ENCODE data around the gene LLGL2. TPM values are rescaled to one million over a fixed set of nuclear protein-coding genes. Genes with fewer than 3 reads are reported as not detected.

Gene LLGL2
- total RNA-seq, 1 donor from 2014 or later = 82.1 TPM

DNA sequence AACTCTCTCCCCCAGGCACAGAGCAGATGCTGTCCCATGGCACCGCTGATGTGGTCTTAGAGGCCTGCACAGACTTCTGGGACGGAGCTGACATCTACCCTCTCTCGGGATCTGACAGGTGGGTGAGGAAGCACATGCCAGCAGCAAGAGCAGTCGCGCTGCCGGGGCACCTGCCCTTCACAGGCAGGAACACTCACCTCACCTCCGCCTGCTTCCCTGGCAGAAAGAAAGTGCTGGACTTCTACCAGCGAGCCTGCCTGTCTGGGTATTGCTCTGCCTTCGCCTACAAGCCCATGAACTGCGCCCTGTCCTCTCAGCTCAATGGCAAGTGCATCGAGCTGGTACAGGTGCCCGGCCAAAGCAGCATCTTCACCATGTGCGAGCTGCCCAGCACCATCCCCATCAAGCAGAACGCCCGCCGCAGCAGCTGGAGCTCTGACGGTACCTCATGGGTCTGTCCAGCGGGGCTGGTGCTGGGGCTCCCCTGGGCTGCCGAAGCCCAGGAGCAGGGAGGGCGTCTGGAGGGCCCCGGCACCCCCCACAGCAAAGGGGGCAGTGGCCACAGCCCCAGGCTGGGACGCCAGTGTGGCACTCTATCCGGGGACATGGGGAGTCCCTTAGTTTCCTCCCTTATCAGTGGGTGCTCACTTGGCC is 31.9 kb upstream of the LLGL2 start:
- ATAC-seq = no peak

DNA sequence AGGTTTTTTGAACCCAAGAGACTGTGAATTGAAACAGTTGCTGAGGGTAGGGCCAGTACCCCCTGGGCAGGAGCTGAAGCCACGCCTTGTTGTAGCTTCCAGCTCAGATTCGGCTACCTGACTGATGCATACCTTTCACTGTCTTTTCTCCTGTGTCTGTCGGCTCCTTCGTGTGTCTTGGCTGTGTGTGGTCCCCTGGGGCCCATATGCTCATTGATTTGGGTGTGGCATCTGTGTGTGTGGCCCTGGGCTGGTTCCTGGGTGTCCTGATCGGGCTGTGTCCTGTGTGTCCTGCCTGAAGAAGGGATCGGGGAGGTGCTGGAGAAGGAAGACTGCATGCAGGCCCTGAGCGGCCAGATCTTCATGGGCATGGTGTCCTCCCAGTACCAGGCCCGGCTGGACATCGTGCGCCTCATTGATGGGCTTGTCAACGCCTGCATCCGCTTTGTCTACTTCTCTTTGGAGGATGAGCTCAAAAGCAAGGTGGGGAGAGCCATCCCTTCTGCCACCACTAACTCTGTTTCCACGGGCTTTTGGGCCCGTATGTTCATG is 31.1 kb upstream of the LLGL2 start:
- ATAC-seq = no peak

DNA sequence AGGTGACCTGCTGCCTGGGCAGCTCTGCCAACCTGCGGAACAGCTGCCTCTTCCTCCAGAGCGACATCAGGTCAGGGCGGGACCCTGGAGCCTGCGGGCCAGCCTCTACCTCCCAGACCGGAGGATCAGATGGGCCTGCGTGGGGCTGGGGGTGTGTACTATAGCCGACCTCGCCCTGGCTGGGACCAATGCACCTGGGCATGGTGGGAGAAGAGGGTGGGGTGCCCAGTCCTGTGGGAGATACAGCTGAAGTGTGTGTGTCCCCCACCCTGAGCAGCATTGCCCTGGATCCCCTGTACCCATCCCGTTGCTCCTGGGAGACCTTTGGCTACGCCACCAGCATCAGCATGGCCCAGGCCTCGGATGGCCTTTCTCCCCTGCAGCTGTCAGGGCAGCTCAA is 29.5 kb upstream of the LLGL2 start:
- ATAC-seq = no peak

DNA sequence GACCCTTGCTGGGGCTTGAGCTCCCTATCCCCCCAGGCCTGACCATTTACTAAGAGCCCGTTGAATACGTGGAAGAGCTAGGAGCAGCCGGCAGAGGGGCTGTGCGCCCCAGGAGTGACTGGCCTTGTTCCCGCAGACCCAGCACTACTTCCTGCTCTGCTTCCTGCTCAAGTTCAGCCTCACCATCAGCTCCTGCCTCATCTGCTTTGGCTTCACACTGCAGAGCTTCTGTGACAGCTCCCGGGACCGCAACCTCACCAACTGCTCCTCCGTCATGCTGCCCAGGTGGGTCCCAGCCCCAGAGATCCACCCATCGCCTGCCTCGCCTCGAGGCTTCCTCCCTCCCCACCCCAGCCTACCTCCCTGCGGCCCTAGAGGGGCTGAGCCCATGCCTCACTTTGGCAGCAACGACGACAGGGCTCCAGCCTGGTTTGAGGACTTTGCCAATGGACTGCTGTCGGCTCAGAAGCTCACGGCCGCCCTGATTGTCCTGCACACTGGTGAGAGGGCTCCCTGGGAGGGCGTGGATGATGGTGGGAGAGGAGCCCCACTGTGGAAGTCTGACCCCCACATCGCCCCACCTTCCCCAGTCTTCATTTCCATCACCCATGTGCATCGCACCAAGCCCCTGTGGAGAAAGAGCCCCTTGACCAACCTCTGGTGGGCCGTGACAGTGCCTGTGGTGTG is 27.3 kb upstream of the LLGL2 start:
- no peak for ATAC-seq

DNA sequence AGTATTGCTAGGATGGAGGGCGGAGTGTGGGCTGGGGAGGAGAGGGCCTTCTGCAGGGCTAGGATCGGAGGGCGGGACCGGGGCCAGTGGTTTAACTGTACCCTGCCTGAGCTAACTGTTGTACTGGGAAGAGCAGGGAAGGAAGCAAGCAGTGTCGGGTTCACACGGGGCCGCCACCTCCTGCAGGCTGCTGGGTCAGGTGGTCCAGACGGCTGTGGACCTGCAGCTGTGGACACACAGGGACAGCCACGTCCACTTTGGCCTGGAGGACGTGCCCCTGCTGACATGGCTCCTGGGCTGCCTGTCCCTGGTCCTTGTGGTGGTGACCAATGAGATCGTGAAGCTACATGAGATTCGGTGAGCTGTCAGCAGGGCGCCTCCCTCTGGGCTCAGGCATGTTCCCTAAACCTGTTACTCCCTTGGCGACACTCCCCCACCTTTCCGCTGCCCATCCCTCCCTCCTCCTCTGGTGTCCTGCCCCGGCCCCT is 26.7 kb upstream of the LLGL2 start:
- no peak for ATAC-seq

DNA sequence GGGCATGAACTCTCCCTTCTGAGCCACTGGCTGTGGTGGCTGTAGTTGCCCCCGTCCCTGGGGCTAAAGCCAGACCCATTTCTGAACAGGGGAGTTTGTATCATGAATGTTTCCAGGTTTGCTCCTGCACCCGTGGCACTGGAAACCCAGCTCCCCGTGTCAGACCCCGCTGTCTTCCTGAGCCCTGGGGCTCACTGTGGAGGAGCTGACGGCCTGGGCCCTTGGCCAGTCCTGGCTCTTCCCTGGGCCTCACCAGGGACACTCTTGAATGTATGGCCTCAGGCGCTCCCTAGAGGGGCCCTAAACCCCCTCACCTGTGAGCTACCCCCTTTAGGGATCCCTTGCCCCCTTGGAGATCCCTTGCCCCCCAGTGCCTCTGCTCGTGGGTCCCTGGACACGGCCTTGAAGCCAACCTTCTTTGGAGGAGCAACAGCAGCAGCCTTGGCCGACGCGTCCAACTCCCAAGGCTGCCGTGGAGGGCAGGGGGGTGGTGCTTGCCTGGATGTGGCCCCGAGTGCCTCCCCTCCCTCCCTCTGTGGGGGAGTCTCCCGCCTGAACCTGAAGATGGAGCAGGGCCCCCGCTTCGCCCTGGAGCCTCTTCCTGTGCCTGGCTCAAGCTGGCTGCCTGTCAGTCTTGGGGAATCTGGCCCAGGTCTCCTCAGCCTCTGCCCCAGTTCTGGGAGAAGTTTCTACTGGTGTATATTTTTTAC is 26.0 kb upstream of the LLGL2 start:
- ATAC-seq = no peak

DNA sequence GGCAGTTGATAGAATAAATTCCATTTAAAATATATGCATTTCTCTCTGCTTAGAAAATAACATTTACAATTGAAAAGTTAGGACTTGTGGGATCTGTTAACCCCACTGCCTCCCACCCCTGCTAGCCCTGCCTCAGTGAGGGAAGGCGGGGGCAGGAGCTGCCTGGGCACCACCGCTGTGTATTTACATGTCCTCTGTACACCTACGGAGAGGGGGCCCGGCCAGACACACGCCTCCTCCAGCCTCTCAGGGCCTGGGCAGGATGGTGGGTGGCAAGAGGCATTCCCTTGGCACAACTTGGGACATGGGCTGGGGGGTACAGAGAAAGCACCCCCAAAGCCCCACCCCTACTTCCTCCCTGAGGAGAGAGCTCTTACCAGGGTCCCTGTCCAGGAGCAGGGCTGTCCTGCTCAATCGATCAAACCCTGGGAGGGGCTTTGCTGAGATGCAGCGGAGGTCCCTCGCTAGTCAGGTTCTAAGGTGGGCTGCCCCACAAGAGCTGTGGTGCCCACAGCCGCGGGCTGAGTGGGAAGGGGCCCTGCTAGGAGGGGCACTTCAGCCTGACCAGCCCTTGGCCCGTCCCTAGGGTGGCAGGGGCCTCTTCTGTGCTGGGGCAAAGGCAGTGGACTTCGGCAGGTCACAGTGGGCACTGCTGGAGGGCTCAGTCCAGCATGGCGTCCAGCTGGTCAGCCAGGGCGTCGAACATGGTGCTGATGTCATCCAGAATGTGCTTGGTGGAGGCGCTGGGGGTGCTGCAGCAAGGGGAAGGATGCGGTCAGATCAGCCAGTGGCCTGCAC is 24.9 kb upstream of the LLGL2 start:
- no peak for ATAC-seq

DNA sequence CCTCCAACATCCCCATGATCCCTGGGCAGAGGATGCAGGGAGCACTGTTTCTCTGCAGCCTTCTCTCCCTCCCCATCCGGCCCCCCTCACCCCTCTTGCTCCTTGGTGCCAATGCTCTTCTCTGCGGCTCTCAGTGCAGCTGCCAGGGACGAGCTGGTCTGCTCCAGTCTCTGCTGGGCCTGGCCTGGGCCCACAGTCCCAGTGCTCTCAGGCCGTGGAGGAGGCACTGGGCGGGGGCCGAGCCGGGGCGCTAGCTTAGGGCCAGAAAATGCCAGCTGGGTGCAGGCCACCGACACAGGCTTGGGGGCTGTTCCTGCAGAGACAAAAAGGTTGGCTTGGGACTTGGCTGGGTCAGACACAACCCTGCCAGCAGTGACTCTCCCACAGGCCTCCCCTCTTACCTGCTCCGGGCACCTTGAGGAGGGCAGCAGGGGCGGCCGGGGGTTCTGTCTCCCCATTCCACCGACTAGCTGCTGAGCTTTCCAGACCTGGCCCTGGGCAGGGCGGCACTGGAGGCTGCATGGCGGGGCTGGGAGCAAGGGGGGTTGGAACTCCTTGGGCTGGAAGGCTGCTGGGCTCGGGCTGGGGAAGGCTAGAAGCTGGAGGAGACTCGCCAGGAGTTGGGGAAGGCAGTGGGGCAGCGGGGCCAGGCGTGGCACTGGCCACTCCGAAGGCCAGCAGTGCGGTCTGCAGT is 24.0 kb upstream of the LLGL2 start:
- no peak for ATAC-seq

DNA sequence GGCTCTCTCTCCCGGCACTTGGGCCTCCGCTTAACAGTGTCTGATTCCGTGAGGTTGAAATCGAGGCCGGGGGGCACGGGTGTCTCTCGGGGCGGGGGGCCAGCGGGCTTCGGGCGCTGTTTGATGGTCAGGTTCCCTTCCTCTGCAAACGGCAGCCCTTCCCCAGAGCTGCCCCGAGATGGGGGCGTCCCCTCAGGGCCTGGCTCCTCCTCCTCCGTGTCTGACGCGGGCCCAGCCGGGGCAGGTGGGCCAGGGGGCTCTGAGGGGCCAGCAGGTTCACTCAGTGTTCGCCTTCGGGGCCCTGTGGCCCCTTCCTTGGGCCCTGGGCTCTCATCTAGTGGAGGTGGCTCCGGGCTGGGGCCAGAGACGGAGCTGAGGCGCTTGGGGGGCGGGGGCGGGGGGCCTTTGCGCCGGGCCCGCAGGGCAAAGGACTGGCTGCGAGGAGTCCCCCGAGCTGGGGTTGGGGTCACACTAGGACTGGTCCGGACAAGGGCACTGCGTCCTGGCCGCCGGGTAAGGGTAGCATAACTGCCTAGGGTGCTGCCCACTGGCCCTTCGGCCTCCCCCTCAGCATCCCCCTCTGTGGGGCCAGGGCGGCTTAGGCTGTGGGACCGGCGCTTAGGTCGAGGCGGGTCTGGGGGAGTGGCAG is 23.3 kb upstream of the LLGL2 start:
- no peak for ATAC-seq

DNA sequence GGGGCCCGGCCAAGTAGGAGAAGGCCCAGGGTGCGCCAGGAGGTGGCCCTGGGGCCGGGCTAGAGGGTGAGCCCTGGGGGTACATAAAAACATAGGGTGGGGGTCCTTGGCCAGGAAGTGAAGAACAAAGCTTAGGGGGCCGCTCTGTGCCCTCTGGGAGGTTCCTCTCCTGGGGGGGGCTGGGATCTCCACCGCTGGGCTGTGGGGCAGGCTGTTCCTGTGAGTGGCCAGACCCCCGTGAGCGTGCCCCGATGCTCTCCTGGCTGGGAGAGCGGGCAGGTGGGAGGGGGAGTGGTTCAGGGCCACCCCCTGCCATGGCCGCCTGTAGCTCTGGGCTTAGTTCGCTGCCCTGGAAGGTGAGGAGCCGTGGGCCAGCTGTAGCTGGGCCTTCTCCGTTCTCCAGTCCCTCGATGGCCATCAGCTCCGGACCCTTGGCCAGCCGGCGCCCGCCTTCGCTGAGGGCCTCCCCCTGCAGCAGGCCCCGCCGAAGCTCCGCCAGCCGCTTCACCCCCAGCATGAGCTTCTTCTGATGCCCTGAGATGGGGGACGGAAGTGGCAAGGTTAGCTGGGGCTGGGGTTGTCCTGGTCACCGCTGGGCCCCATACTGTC is 22.7 kb upstream of the LLGL2 start:
- ATAC-seq = no peak

DNA sequence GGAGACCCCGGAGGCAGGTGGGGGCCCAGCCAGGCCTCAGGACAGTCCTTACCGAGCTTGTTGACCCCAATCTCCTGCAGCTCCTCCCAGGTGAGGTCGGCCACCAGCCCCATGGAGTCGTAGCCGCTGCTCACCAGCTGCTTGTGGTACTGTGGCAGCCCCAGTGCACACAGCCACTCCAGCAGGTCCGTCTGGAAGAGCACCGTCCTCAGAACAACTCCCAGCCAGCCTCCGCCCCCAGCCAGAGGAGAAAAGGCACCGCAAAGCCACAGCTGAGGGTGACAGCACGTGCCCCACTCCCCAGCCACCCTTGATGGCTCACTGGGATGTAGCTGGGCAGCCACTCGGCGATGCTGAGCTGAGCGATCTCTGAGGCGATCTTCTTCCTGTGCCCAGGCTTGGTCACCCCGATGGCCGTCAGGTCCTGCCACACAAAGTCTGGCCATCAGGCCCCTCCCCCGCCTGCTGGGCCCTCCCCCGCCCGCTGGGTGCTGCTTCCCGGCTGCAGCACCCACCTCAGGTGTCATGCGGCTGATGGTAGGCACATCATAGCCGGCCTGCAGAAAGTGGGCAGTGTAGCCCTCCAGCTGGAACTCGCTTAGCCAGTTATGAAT is 22.1 kb upstream of the LLGL2 start:
- no peak for ATAC-seq

DNA sequence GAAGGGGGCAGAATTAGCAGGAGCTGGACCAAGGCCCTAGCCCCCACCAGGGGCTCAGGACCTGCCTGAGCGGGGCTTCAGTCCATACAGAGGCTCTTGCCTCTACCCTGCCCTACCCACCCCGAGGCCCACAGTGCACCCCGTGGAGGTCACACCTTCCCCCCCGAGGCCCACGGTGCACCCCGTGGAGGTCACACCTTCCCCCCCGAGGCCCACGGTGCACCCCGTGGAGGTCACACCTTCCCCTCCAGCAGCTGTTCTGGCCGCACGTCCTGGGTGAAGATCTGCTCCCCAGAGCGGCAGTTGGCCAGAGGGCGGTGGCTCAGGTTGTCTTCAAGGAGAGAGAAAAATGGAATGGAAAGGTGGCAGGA is 21.5 kb upstream of the LLGL2 start:
- ATAC-seq = no peak

DNA sequence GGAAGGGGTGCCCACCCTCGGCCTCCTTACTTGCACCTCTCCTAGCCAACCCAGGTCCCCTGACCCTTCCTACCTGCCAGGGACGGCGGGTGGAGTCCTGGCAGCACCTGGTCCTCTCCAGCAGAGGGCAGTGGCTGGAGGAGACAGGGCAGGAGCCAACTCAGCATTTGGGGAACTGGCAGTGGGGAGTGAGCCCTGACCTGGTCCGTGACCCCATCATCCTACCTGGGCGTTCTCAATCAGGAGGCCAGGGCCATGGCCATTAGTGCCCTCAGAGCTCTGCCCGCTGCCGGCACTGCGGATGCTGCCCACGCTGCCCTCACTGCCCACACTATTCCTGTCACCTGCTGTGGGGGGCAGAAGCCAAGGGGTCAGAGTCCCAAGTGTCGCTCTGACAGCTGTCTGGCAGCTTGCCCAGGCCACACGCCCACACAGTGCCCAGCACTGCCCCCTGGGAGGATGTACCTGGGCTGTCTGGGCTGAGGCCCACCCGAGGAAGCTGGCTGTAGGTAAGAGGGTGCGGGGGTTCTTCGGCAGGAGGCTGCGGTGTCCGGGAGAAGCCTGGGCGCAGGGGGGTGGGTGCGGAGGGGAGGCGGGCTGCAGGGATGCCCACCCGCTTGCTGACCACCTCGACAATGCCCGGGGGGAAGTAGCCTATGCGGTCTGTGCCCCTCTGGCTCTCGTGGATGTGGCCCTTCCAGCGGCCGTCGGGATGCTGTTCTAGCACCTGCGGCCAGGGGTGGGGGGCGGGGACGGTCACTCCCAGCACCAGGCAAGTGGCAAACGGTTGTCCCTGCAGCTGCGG is 20.9 kb upstream of the LLGL2 start:
- peak; percentile 33 for ATAC-seq

DNA sequence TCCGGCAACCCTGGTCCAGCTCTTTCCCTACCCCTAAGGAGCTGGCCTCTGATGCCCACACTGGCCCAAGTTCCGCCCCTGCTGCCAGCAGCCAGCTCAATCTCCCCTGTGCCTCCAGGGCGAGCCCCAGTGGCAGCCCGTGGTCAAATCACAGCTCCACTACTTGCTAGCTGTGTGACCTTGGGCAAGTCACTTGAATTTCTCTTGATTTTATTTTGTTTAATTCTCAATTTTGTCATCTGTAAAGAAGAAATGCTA is 20.4 kb upstream of the LLGL2 start:
- no peak for ATAC-seq

DNA sequence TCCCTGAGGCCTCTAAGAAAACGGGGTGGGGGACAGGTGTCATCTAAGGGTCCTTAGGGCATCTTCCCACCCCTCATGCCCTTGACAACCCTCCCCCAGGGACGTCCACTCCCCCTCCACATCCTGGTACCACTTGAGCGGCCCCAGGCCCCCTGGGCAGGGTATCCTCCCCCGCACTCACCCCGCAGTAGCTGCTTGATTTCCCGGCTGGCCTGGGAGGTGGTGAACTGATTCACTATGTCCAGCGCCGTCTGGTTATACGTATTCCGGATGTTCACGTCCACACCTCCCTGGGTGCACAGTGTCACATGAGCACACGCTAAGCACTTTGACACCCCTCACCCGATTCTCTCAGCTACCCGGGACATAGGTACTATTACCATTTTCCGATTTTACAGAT is 19.9 kb upstream of the LLGL2 start:
- ATAC-seq = no peak

DNA sequence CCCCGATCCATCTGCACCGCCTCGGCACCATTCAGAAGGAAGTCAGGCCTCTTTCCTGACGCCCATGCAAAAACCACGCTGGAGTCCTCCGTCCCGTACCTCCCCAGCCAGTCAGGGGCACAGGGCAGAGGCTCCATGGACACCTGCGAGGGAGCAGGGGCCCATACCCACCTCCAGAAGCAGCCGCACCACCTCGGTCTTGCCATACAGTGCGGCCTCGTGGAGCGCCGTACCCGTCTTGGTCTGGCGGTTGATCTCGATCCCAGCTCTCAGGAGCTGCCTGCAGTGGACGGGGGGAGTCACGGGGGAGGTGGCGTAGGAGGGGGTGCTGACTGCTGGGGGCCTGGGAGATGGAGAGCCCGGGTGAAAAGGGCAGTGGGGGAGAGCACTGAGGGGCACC is 19.4 kb upstream of the LLGL2 start:
- ATAC-seq = no peak

DNA sequence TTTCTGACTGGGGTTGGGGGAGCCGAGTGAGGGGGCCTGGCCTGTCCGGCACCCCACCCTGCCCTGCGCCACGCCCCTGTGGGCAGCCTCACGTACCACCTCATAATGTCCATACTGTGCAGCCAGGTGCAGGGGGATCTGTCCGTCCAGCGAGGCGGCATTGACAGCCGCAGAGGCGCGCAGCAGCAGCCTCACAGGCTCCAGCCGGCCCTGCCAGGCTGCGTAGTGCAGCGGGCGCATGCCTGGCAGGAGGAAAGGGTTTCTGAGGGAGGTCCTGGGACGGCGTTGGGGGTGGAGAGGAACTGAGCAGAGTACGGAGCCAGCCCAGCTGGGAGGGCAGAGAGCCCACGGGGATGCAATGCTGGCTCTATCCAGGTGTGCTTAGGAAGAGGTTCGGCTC is 18.6 kb upstream of the LLGL2 start:
- ATAC-seq = no peak

DNA sequence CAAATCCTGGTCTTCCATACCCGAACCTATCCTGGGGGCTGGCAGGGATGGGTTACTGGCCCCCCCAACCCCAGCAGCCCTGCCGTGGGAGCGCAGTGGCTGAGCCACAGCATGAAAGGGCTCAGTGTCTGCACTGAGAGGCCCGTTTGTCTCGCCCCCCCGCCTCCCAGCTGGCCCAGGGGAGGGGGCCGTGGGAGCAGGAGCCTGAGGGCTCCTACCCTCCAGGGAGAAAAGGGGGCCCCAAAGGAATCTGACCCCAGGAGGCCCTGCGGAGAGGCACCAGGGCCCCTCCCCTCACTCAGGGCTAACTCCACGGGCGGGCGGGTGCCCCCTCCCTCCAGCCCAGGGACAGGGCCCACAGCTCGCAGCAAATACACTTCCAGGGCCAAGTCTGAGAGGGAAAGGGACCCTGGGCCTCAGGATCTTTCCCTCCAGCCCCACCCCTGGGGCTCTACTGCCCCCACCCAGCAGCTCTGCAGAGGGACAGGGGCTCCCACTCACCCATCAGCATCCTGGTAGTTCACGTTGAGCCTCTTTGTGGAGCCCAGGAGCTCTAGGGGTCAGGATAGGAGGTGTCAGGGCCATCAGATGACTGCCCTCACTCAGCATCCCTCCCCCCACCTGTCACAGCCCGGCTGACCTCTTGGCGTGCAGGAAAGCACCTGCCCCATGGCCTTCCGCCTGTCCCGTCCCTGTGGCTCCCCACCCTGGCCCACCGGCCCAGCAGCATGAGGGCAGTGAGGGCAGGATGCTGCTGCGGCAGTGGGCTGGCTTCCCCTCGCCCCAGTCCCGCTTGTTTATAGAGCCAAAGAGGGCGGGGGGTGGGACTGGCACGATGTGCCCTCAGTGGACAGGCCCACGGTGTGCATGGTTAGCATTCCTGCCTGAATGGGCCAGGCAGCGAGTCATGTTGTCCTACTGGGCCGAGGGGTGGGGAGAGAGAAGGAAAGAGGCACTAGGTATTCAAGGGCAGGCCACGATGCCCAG is 17.5 kb upstream of the LLGL2 start:
- no peak for ATAC-seq

DNA sequence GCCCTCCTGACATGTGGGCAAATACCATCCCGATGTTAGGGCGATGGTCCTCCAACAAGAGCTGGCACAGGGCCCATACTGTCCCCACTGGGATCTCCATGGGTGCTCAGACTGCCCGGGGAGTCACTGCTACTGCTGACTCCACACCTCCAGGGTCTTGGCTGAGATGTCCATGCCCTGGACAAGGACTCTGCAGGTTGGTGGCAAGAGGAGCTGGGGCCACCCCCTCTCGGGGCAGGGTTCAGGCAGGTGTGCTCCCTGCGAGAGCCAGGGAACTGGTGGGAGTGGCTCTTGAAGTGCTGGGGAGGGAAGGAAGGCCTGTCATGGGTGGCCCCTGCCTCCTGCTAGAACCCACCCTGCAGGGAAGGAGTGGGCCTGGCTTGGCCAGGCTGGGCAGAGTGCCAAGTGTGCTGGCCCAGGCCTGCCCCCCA is 16.6 kb upstream of the LLGL2 start:
- no peak for ATAC-seq

Data from esophagus mucosa (tissue), 1 donor.